Ovary (tissue), 9 donors: ENCODE results near the gene TMEM156. TPM values are rescaled to one million over a fixed set of nuclear protein-coding genes. Genes with fewer than 3 reads are reported as not detected.

Source experiments
- DNase-seq, 5 donors: peaks; one replicate each; pipeline ENCODE4 v3.0.0-alpha.2; 2019 to 2020
- H3K27ac ChIP-seq, 2 donors: fragments of 200-600 bp; one replicate each; pipeline versions ENCODE4 v1.5.1 to v1.8.0; 2019 to 2022
- H3K27me3 ChIP-seq: fragments of 200-600 bp; one replicate; pipeline ENCODE4 v1.8.0; 2022
- H3K36me3 ChIP-seq: fragments of 200-600 bp; sonication (generic); one replicate; pipeline ENCODE4 v1.5.1; 2019
- H3K4me1 ChIP-seq: one replicate; pipeline ENCODE4 v1.8.1; 2013; ENCODE audit warnings: mild to moderate bottlenecking, moderate library complexity; ENCODE audit not compliant: insufficient read depth
- H3K4me3 ChIP-seq: fragments of 200-600 bp; sonication (generic); one replicate; pipeline ENCODE4 v1.5.1; 2017
- H3K9me3 ChIP-seq, 2 donors: fragments of 200-600 bp in 1 of 2; sonication (generic) in 1 of 2; one replicate each; pipeline versions ENCODE4 v1.5.1 to v1.8.1; 2013 to 2019; ENCODE audit warnings: mild to moderate bottlenecking in 1 of 2, moderate library complexity in 1 of 2
- CTCF ChIP-seq, 3 donors: fragments of 450-650 bp in 2 of 3; fragments of 200-600 bp in 1 of 3; IDR thresholded peaks; one replicate each; pipeline versions ENCODE4 v1.5.1 to v1.8.0; 2016 to 2022; ENCODE audit warnings: antibody characterized with exemption in 3 of 3, mild to moderate bottlenecking in 1 of 3
- EP300 ChIP-seq: sonication (generic); formaldehyde crosslinking; IDR thresholded peaks from one replicate; pipeline ENCODE4 v1.6.1; 2017; ENCODE audit warnings: antibody characterized with exemption
- POLR2A ChIP-seq: fragments of 450-650 bp; IDR thresholded peaks from one replicate; pipeline ENCODE4 v1.6.1; 2017; ENCODE audit warnings: antibody characterized with exemption, mild to moderate bottlenecking, moderate library complexity
- WGBS, 3 donors: extraction: QIAGEN DNeasy Blood & Tissue Kit in 1 of 3; methylation state at CpG; one replicate each; pipeline versions ENCODE4 v1.1.5 to v1.1.7; 2013 to 2017; 5-methylcytosine and 5-hydroxymethylcytosine counted together
- intact Hi-C, 4 donors: fragments of 100-400 bp; cut with DNase I; formaldehyde crosslinking; loops; one replicate each; pipeline versions ENCODE4 v1.11.0 to v1.15.1; 2022 to 2023
- polyA plus RNA-seq, 2 donors: library from polyadenylated mRNA; stranded (reverse); fragments of 200-250 nt in 1 of 2; fragments of 350-450 nt in 1 of 2; fragmentation: Illumina TruSeq in 1 of 2; extraction: RNeasy Lipid Tissue Mini Kit (QIAGEN cat#74804) in 1 of 2; gene quantifications; one replicate each; pipeline ENCODE4 v1.2.3, GENCODE V29; 2013 to 2014
- total RNA-seq, 7 donors: library from RNA; depleted of rRNA in 2 of 7; stranded (reverse); fragments of >200 nt in 2 of 7; fragmentation: NEBNext Ultra II Directional in 3 of 7; extraction: Animal tissue kit (Norgen Biotek cat#: 25700) in 3 of 7; gene quantifications; one replicate each; pipeline versions ENCODE4 v1.1.0 to v1.2.4, GENCODE V29; 2016 to 2023
- donor health status: DM: no; HTN: no; CAD: no; lungs with moderate emphysema.
- donor health status: DM: no; HTN: no; CAD: no.
- donor health status: Bipolar disorder and iron deficiency.
- donor health status: DM: yes; HTN: yes; CAD: no.
- donor health status: DM: no; HTN: no; CAD: no.
- donor health status: DM: yes; HTN: yes; CAD: no.

TMEM156 gene
- total and polyA plus RNA-seq, 9 donors, result 0.04 to 1.5 (median 0.35) TPM; not detected in 3

GRCh38 chr4:39023059-39023458 lies 9.2 kb downstream of the TMEM156 start:
- no peak for DNase-seq
- H3K36me3 ChIP-seq, result no peaks in the 10 kb centered on the region
- WGBS, 3 donors, result 72 to 91% (median 86%) methylated on average over 1 of the region's 1 CpG
- H3K27me3 ChIP-seq, result no peaks in the 10 kb centered on the region
- intact Hi-C loops, result no loop called here
- H3K27ac ChIP-seq, result no peak overlapping the region
- no peaks in the 10 kb centered on the region for H3K9me3 ChIP-seq
- H3K4me3 ChIP-seq, result no peak overlapping the region
- TF ChIP-seq CTCF (IDR thresholded peaks at IDR 0.05) (no peak), POLR2A (no peak), EP300 (no peak)
- no peaks in the 10 kb centered on the region for H3K4me1 ChIP-seq

GRCh38 chr4:39022241-39022640 lies 10.0 kb downstream of the TMEM156 start:
- TF ChIP-seq EP300, result no peak
- no peak for TF ChIP-seq CTCF (IDR thresholded peaks at IDR 0.05)
- no peak for TF ChIP-seq POLR2A
- 90 to 93% (median 91%) methylated on average over 2 of the region's 2 CpGs for WGBS, 3 donors
- Histone ChIP-seq H3K36me3 (no peaks in the 10 kb centered on the region), H3K4me3 (no peak overlapping the region), H3K27ac (no peak overlapping the region), H3K9me3 (no peaks in the 10 kb centered on the region), H3K27me3 (no peaks in the 10 kb centered on the region), H3K4me1 (no peaks in the 10 kb centered on the region)
- intact Hi-C loops, result no loop called here
- DNase-seq, result no peak

- no peaks in the 10 kb centered on the region for H3K27me3 ChIP-seq
- 26 to 70% (median 42%) methylated on average over 3 of the region's 3 CpGs for WGBS, 3 donors
- H3K4me1 ChIP-seq, result no peaks in the 10 kb centered on the region
- no peak for TF ChIP-seq EP300
- TF ChIP-seq CTCF (IDR thresholded peaks at IDR 0.05), result no peak
- TF ChIP-seq POLR2A, result no peak
- H3K36me3 ChIP-seq, result no peaks in the 10 kb centered on the region
- H3K4me3 ChIP-seq, result no peak overlapping the region
- no peaks in the 10 kb centered on the region for H3K9me3 ChIP-seq
- no peak for DNase-seq
- intact Hi-C loops, result no loop called here
- H3K27ac ChIP-seq, result no peak overlapping the region
Measured at GRCh38 chr4:39021631-39022030, 10.6 kb downstream of the TMEM156 start.

- Histone ChIP-seq H3K9me3 (no peaks in the 10 kb centered on the region), H3K27ac (no peak overlapping the region), H3K4me1 (no peaks in the 10 kb centered on the region), H3K4me3 (no peak overlapping the region), H3K27me3 (no peaks in the 10 kb centered on the region), H3K36me3 (no peaks in the 10 kb centered on the region)
- DNase-seq, result no peak
- WGBS, 3 donors, result 76 to 90% (median 78%) methylated on average over 4 of the region's 4 CpGs
- intact Hi-C loops, result no loop called here
- TF ChIP-seq CTCF (IDR thresholded peaks at IDR 0.05) (no peak), EP300 (no peak), POLR2A (no peak)
Measured at GRCh38 chr4:39020130-39020529, 12.1 kb downstream of the TMEM156 start.

GRCh38 chr4:39014028-39014427 lies 18.2 kb downstream of the TMEM156 start:
- Histone ChIP-seq H3K36me3 (no peaks in the 10 kb centered on the region), H3K9me3 (no peaks in the 10 kb centered on the region), H3K4me1 (no peaks in the 10 kb centered on the region), H3K27ac (no peak overlapping the region), H3K4me3 (no peak overlapping the region), H3K27me3 (no peaks in the 10 kb centered on the region)
- intact Hi-C loops, result no loop called here
- TF ChIP-seq CTCF (IDR thresholded peaks at IDR 0.05) (no peak), EP300 (no peak), POLR2A (no peak)
- DNase-seq, result no peak
- 94 to 98% (median 95%) methylated on average over 2 of the region's 2 CpGs for WGBS, 3 donors
